K562 (cell line): ENCODE results near the gene N4BP3. TPM values are rescaled to one million over a fixed set of nuclear protein-coding genes. Genes with fewer than 3 reads are reported as not detected.

Source experiments
- ARID1B ChIP-seq: fragments of 450-650 bp; IDR thresholded peaks from 2 replicates; pipeline ENCODE4 v1.6.1; 2016; ENCODE audit warnings: antibody characterized with exemption, mild to moderate bottlenecking, inconsistent platforms
- ARID4B ChIP-seq: sonication (generic); formaldehyde crosslinking; IDR thresholded peaks from 2 replicates; pipeline ENCODE4 v1.8.0; 2022; ENCODE audit warnings: mild to moderate bottlenecking, missing genetic modification reagents
- CEBPG ChIP-seq, 3 experiments: fragments of 200-800 bp in 1 of 3; sonication (Bioruptor generic) in 1 of 3; sonication (generic) in 1 of 3; formaldehyde crosslinking in 1 of 3; IDR thresholded peaks in 2 of 3; conservative IDR thresholded peaks in 1 of 3; 2 replicates each; pipeline versions ENCODE4 v1.6.1 to v1.8.0; 2016 to 2022; ENCODE audit warnings: missing compliant biosample characterization in 2 of 3, missing genetic modification characterization in 2 of 3, mild to moderate bottlenecking in 1 of 3, missing genetic modification reagents in 1 of 3
- GATA2 ChIP-seq: sonication (generic); formaldehyde crosslinking; IDR thresholded peaks from 2 replicates; pipeline ENCODE4 v1.4.0; 2020; ENCODE audit warnings: mild to moderate bottlenecking, missing genetic modification reagents
- HDAC2 ChIP-seq: fragments of 450-650 bp; IDR thresholded peaks from 2 replicates; pipeline ENCODE4 v1.6.1; 2016; ENCODE audit warnings: mild to moderate bottlenecking
- KDM5B ChIP-seq: fragments of 200-600 bp; sonication (generic); IDR thresholded peaks from 2 replicates; pipeline ENCODE4 v1.6.1; 2012; ENCODE audit warnings: low read depth, mild to moderate bottlenecking, moderate library complexity, low read length, control low read depth, inconsistent platforms; ENCODE audit not compliant: insufficient replicate concordance
- NFXL1 ChIP-seq: fragments of 450-650 bp; formaldehyde crosslinking; IDR thresholded peaks from 2 replicates; pipeline ENCODE4 v1.4.0; 2021; ENCODE audit warnings: mild to moderate bottlenecking
- NKRF ChIP-seq: fragments of 450-650 bp; IDR thresholded peaks from 2 replicates; pipeline ENCODE4 v1.6.1; 2016; ENCODE audit warnings: borderline replicate concordance
- PBX2 ChIP-seq, 2 experiments: IDR thresholded peaks in 1 of 2; conservative IDR thresholded peaks in 1 of 2; 2 replicates each; pipeline ENCODE4 v1.6.1; 2016; ENCODE audit warnings: low read depth in 2 of 2, mild to moderate bottlenecking in 1 of 2, missing compliant biosample characterization in 1 of 2, missing genetic modification characterization in 1 of 2, moderate library complexity in 1 of 2
- POLR2G ChIP-seq: fragments of 200-400 bp; formaldehyde crosslinking; IDR thresholded peaks from 2 replicates; pipeline ENCODE4 v1.6.1; 2017; ENCODE audit warnings: low read depth, mild to moderate bottlenecking, antibody characterized with exemption, low read length, moderate library complexity
- ZNF143 ChIP-seq: sonication (generic); formaldehyde crosslinking; IDR thresholded peaks from 2 replicates; pipeline ENCODE4 v1.9.0; 2022; ENCODE audit warnings: mild to moderate bottlenecking, missing genetic modification reagents
- ZNF24 ChIP-seq: fragments of 450-650 bp; IDR thresholded peaks from 2 replicates; pipeline ENCODE4 v1.6.1; 2016
- ZNF668 ChIP-seq: fragments of 250-450 bp; sonication (Bioruptor Pico); IDR thresholded peaks from 2 replicates; pipeline ENCODE4 v1.8.0; 2022; ENCODE audit warnings: mild to moderate bottlenecking, inconsistent platforms
- polyA plus RNA-seq, 8 experiments: library from polyadenylated mRNA; depleted of rRNA in 4 of 8; stranded (reverse) in 5 of 8; unstranded in 3 of 8; fragments of >200 nt; fragmentation: Nextera tagmentation in 2 of 8; fragmentation: Illumina TruSeq in 1 of 8; extraction: Ambion mirVana in 2 of 8; extraction: Trizol in 1 of 8; gene quantifications; 2 replicates each; pipeline versions ENCODE4 v1.2.1 to v1.2.3, GENCODE V29; 2011 to 2014; ENCODE audit warnings: inconsistent platforms in 1 of 8, missing spikeins in 1 of 8
- total RNA-seq, 7 experiments: library from RNA; depleted of rRNA in 6 of 7; stranded (reverse); fragments of >200 nt in 6 of 7; fragmentation: Illumina TruSeq in 2 of 7; extraction: Trizol in 2 of 7; gene quantifications; 2 replicates each; pipeline versions ENCODE4 v1.2.1 to v1.2.3, GENCODE V29; 2011 to 2021; ENCODE audit warnings: low replicate concordance in 1 of 7
- TF ChIP-seq, protein P1 (sequence below): sonication (generic); formaldehyde crosslinking; IDR thresholded peaks from 2 replicates; pipeline ENCODE4 v1.8.0; 2022; ENCODE audit warnings: missing genetic modification reagents, mild to moderate bottlenecking, moderate library complexity, borderline replicate concordance

N4BP3 gene
- total and polyA plus RNA-seq, 9 of the 15 experiments (the other 6 are each of a cell fraction or from before 2014, with no cell fraction given): 0.06 to 7.0 (median 2.4) TPM

DNA sequence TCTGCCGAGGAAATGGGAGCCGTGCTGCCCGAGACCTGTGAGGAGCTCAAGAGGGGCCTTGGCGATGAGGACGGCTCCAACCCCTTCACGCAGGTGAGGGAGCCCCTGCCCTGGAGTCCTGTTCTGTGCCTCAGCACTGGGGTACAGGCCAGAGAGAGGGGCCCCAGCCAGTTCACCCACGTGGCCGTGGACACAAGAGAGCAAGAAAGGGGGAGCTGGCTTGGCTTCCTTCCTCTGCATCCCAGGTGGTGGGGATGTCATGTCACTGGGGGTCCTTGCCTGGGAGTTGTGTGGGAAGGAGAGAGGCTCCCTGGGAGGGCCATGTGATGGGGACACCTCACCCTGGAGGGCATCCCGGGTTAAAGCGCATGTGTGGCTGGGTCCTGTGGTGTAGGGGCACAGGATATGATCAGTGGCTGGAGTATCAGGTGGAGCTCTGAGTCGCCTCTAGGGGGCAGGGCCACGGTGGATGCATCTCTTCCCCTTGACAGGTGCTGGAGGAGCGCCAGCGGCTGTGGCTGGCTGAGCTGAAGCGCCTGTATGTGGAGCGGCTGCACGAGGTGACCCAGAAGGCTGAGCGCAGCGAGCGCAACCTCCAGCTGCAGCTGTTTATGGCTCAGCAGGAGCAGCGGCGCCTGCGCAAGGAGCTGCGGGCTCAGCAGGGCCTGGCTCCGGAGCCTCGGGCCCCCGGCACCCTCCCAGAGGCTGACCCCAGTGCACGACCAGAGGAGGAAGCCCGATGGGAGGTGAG is 7.5 kb downstream of the N4BP3 start (continued):
- peak; percentile 31; the same call in 1 of the 2 replicates for TF ChIP-seq POLR2G
- TF ChIP-seq, protein P1, sequence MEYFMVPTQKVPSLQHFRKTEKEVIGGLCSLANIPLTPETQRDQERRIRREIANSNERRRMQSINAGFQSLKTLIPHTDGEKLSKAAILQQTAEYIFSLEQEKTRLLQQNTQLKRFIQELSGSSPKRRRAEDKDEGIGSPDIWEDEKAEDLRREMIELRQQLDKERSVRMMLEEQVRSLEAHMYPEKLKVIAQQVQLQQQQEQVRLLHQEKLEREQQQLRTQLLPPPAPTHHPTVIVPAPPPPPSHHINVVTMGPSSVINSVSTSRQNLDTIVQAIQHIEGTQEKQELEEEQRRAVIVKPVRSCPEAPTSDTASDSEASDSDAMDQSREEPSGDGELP (CRISPR knock-in tag): peak; percentile 97
- no peak for TF ChIP-seq GATA2 (CRISPR knock-in tag)
- TF ChIP-seq NKRF: peak; percentile 53; the same call in 1 of the 2 replicates
- TF ChIP-seq NFXL1 (CRISPR knock-in tag): no peak
- peak; percentile 37 for TF ChIP-seq KDM5B
- TF ChIP-seq ZNF668: no peak
- TF ChIP-seq CEBPG (CRISPR knock-in tag; IDR thresholded peaks at IDR 0.05): peak; percentile 7; the same call in 1 of the 2 replicates
- no peak for TF ChIP-seq CEBPG (tag; conservative IDR thresholded peaks at IDR 0.05 in 1 of 2, IDR thresholded peaks at IDR 0.05 in 1 of 2)
- TF ChIP-seq HDAC2: 0 out of 2 replicates have a peak, but pooled peaks have one; percentile 30
- peak; percentile 60; the same call in 1 of the 2 replicates for TF ChIP-seq PBX2 (CRISPR knock-in tag; IDR thresholded peaks at IDR 0.05; ENCODE audit: low read depth)
- peak; percentile 88 for TF ChIP-seq PBX2 (tag; conservative IDR thresholded peaks at IDR 0.05; ENCODE audit: low read depth)
- TF ChIP-seq ZNF143 (CRISPR knock-in tag): peak; percentile 57; the same call in 1 of the 2 replicates
- TF ChIP-seq ARID4B: peak; percentile 50; the same call in 1 of the 2 replicates
- peak; percentile 31; the same call in 1 of the 2 replicates for TF ChIP-seq ZNF24
- peak; percentile 20; the same call in 1 of the 2 replicates for TF ChIP-seq ARID1B
